ENCODE measurements around the gene HOXB2. TPM values are rescaled to one million over a fixed set of nuclear protein-coding genes. Genes with fewer than 3 reads are reported as not detected.

Gene HOXB2
- total and polyA plus RNA-seq, 2 donors (not counting 1 experiment from before 2014, with no cell fraction given): 6.1 to 9.2 TPM

GRCh38 chr17:48556576-48557401 is 11.9 kb upstream of the HOXB2 start:
- no peak overlapping the region for H3K27ac Mint-ChIP-seq
- no peak overlapping the region for H3K4me2 ChIP-seq (replicated peaks; ENCODE audit: low read depth, low read length, poor library complexity, severe bottlenecking)

More at GRCh38 chr17:48556576-48557401, 11.9 kb upstream of the HOXB2 start:
- no peak for ATAC-seq (ENCODE audit: low read depth)
- Histone ChIP-seq H3K9me3 (ENCODE audit: control extremely low read depth in 1 of 3, control insufficient read depth in 2 of 3, insufficient read depth in 1 of 3, low read length in 2 of 3) (peaks cover 0 to 5% (median 0%) of the 10 kb centered on the region in 3 donors), H3K27me3 (replicated peaks in 1 of 4; ENCODE audit: control extremely low read depth in 1 of 4, control insufficient read depth in 3 of 4, insufficient read depth in 4 of 4, low read length in 3 of 4) (peaks cover 0 to 31% (median 10%) of the 10 kb centered on the region in 4 experiments), H3K79me2 (ENCODE audit: control insufficient read depth, insufficient read depth, low read length) (no peaks in the 10 kb centered on the region), H4K20me1 (ENCODE audit: control insufficient read depth, insufficient read depth, low read length, poor library complexity, severe bottlenecking) (no peaks in the 10 kb centered on the region), H3K4me3 (ENCODE audit: control extremely low read depth in 1 of 5, extremely low read depth in 1 of 5, insufficient read depth in 1 of 5, low read depth in 2 of 5, low read length in 4 of 5) (no peak overlapping the region), H3K36me3 (replicated peaks in 1 of 2; ENCODE audit: control extremely low read depth in 1 of 2, control insufficient read depth in 1 of 2, extremely low read depth in 1 of 2, insufficient read depth in 2 of 2, low read length in 1 of 2) (no peaks in the 10 kb centered on the region), H2AFZ (ENCODE audit: insufficient read depth, low read depth, low read length, poor library complexity, severe bottlenecking) (no peak overlapping the region), H3K27ac (ENCODE audit: low read length in 2 of 2) (no peak overlapping the region), H3K9ac (ENCODE audit: low read length) (no peak overlapping the region), H3K4me1 (ENCODE audit: control insufficient read depth in 2 of 2, insufficient read depth in 2 of 2, low read length in 2 of 2) (peaks cover 0 to 4% of the 10 kb centered on the region in 2 donors)
- H3K9me3 Mint-ChIP-seq (ENCODE audit: insufficient read depth): no peaks in the 10 kb centered on the region
- intact Hi-C loops (cut with micrococcal nuclease): no loop called here
- H3K27me3 Mint-ChIP-seq: peaks cover 37% of the 10 kb centered on the region
- ChIA-PET CTCF (interaction anchor here (0.7 to 1.1 kb wide), 2 partner anchors 22 to 45 kb away, joined by 3 read pairs; partner anchors contain the start of gene HOXB4), POLR2A (no interaction called here)
- 86% methylated on average over 4 of the region's 7 CpGs for WGBS (ENCODE audit: insufficient coverage)
- DNase-seq: no peak
- peaks cover 4% of the 10 kb centered on the region for H3K4me1 Mint-ChIP-seq
- no peak overlapping the region for H3K4me3 Mint-ChIP-seq
- TF ChIP-seq CTCF (IDR thresholded peaks at IDR 0.05) (no peak), EZH2 (IDR thresholded peaks at IDR 0.05; ENCODE audit: borderline replicate concordance, insufficient read depth, low read depth, low read length, poor library complexity, severe bottlenecking) (no peak)
